Measurements from ENCODE around the gene BCL6. TPM values are rescaled to one million over a fixed set of nuclear protein-coding genes. Genes with fewer than 3 reads are reported as not detected.

The BCL6 gene
- total RNA-seq, 2 experiments from 2014 or later: 42.9 to 52.8 TPM

- peaks cover 56% of the 10 kb centered on the region for H3K4me1 Mint-ChIP-seq
- H3K27me3 Mint-ChIP-seq: no peaks in the 10 kb centered on the region
- POLR2A ChIA-PET: interaction anchor here (0.7 to 2.5 kb wide), 13 partner anchors 25 to 1172 kb away, joined by 3 to 24 read pairs (median 5); no protein-coding TSS in a partner anchor
- peaks cover 16% of the 10 kb centered on the region for H3K36me3 Mint-ChIP-seq (ENCODE audit: low read depth)
- ATAC-seq: no peak
- H3K27ac Mint-ChIP-seq: peak overlapping the region; percentile 99
- peak; percentile 63 for DNase-seq
- peak overlapping the region; percentile 91 for H3K4me3 Mint-ChIP-seq
- CTCF ChIA-PET: interaction anchor here (0.6 to 5.9 kb wide), 10 partner anchors 57 to 1211 kb away, joined by 3 to 56 read pairs (median 4); no protein-coding TSS in a partner anchor
- intact Hi-C loops (cut with DNase I, micrococcal nuclease): loop anchor here (1.0 to 10.0 kb wide), 23 partner anchors 33 to 1170 kb away; no protein-coding TSS in a partner anchor
- H3K9me3 Mint-ChIP-seq (ENCODE audit: low read depth): no peaks in the 10 kb centered on the region
Measured at GRCh38 chr3:187744169-187745151, 808 bp downstream of the BCL6 start.

- DNase-seq (peak; percentile 82), ATAC-seq (no peak)
- H3K27ac Mint-ChIP-seq: peak overlapping the region; percentile 99
- ChIA-PET CTCF (interaction anchor here (0.6 to 1.7 kb wide), 13 partner anchors 8 to 1212 kb away, joined by 3 to 7 read pairs (median 3); no protein-coding TSS in a partner anchor), POLR2A (interaction anchor here (0.6 to 2.4 kb wide), 18 partner anchors 14 to 1211 kb away, joined by 3 to 11 read pairs (median 3); no protein-coding TSS in a partner anchor)
- peak overlapping the region; percentile 91 for H3K4me3 Mint-ChIP-seq
- intact Hi-C loops (cut with DNase I, micrococcal nuclease): loop anchor here (2.0 to 10.0 kb wide), 12 partner anchors 63 to 1089 kb away; no protein-coding TSS in a partner anchor
- no peaks in the 10 kb centered on the region for H3K9me3 Mint-ChIP-seq (ENCODE audit: low read depth)
- H3K27me3 Mint-ChIP-seq: no peaks in the 10 kb centered on the region
- H3K4me1 Mint-ChIP-seq: peaks cover 52% of the 10 kb centered on the region
- H3K36me3 Mint-ChIP-seq (ENCODE audit: low read depth): peaks cover 21% of the 10 kb centered on the region
Measured at GRCh38 chr3:187743195-187744141, 1.8 kb downstream of the BCL6 start.

GRCh38 chr3:187742351-187743171 is 2.7 kb downstream of the BCL6 start:
- ATAC-seq: no peak
- H3K4me3 Mint-ChIP-seq: peak overlapping the region; percentile 91
- POLR2A ChIA-PET: interaction anchor here (0.6 to 2.4 kb wide), 20 partner anchors 15 to 1287 kb away, joined by 3 to 11 read pairs (median 4); no protein-coding TSS in a partner anchor
- peaks cover 21% of the 10 kb centered on the region for H3K36me3 Mint-ChIP-seq (ENCODE audit: low read depth)
- no peaks in the 10 kb centered on the region for H3K9me3 Mint-ChIP-seq (ENCODE audit: low read depth)
- H3K27me3 Mint-ChIP-seq: no peaks in the 10 kb centered on the region
- DNase-seq: peak; percentile 57
- H3K4me1 Mint-ChIP-seq: peaks cover 42% of the 10 kb centered on the region
- H3K27ac Mint-ChIP-seq: peak overlapping the region; percentile 99
- intact Hi-C loops (cut with DNase I, micrococcal nuclease): loop anchor here (1.0 to 10.0 kb wide), 16 partner anchors 64 to 1212 kb away; partner anchors contain the start of gene LPP (in 1 of the 2)
- CTCF ChIA-PET: interaction anchor here (0.6 to 1.7 kb wide), 18 partner anchors 9 to 1212 kb away, joined by 3 to 7 read pairs (median 3); no protein-coding TSS in a partner anchor

- Mint-ChIP-seq H3K27ac (peak overlapping the region; percentile 99), H3K36me3 (ENCODE audit: low read depth) (peaks cover 21% of the 10 kb centered on the region), H3K27me3 (no peaks in the 10 kb centered on the region), H3K9me3 (ENCODE audit: low read depth) (no peaks in the 10 kb centered on the region), H3K4me3 (peak overlapping the region; percentile 91), H3K4me1 (peaks cover 43% of the 10 kb centered on the region)
- peak; percentile 88 for DNase-seq
- intact Hi-C loops (cut with DNase I, micrococcal nuclease): loop anchor here (1.0 to 10.0 kb wide), 20 partner anchors 65 to 1495 kb away; partner anchors contain the start of gene LPP (in 1 of the 2)
- ATAC-seq: peak; percentile 23
- ChIA-PET POLR2A (interaction anchor here (0.6 to 2.2 kb wide), 17 partner anchors 58 to 1300 kb away, joined by 3 to 15 read pairs (median 5); no protein-coding TSS in a partner anchor), CTCF (interaction anchor here (0.6 to 7.8 kb wide), 68 partner anchors 8 to 1395 kb away, joined by 3 to 169 read pairs (median 6); partner anchors contain the start of gene LPP)
Measured at GRCh38 chr3:187741403-187742350, 3.6 kb downstream of the BCL6 start.

GRCh38 chr3:187740421-187741399 is 4.6 kb downstream of the BCL6 start:
- Mint-ChIP-seq H3K27me3 (no peaks in the 10 kb centered on the region), H3K4me1 (peaks cover 49% of the 10 kb centered on the region), H3K36me3 (ENCODE audit: low read depth) (peaks cover 25% of the 10 kb centered on the region), H3K4me3 (peak overlapping the region; percentile 91), H3K27ac (peak overlapping the region; percentile 99), H3K9me3 (ENCODE audit: low read depth) (no peaks in the 10 kb centered on the region)
- intact Hi-C loops (cut with DNase I, micrococcal nuclease): loop anchor here (1.0 to 10.0 kb wide), 21 partner anchors 418 to 1496 kb away; no protein-coding TSS in a partner anchor
- POLR2A ChIA-PET: interaction anchor here (0.5 to 4.2 kb wide), 29 partner anchors 17 to 1301 kb away, joined by 3 to 29 read pairs (median 5); no protein-coding TSS in a partner anchor
- ATAC-seq (peak; percentile 7), DNase-seq (peak; percentile 82)
- CTCF ChIA-PET: interaction anchor here (0.6 to 7.8 kb wide), 120 partner anchors 9 to 1493 kb away, joined by 3 to 169 read pairs (median 4); partner anchors contain the start of gene LPP

GRCh38 chr3:187739561-187740332 is 5.5 kb downstream of the BCL6 start:
- H3K36me3 Mint-ChIP-seq (ENCODE audit: low read depth): peaks cover 28% of the 10 kb centered on the region
- CTCF ChIA-PET: interaction anchor here (0.5 to 7.8 kb wide), 112 partner anchors 7 to 1494 kb away, joined by 3 to 169 read pairs (median 4); partner anchors contain the start of gene LPP
- H3K27ac Mint-ChIP-seq: peak overlapping the region; percentile 99
- H3K27me3 Mint-ChIP-seq: no peaks in the 10 kb centered on the region
- ATAC-seq: peak; percentile 24
- DNase-seq: peak; percentile 89
- H3K9me3 Mint-ChIP-seq (ENCODE audit: low read depth): no peaks in the 10 kb centered on the region
- peaks cover 47% of the 10 kb centered on the region for H3K4me1 Mint-ChIP-seq
- POLR2A ChIA-PET: interaction anchor here (0.5 to 4.2 kb wide), 29 partner anchors 18 to 1302 kb away, joined by 3 to 29 read pairs (median 4); no protein-coding TSS in a partner anchor
- peak overlapping the region; percentile 91 for H3K4me3 Mint-ChIP-seq
- intact Hi-C loops (cut with DNase I, micrococcal nuclease): loop anchor here (1.0 to 10.0 kb wide), 24 partner anchors 419 to 1497 kb away; no protein-coding TSS in a partner anchor

- peak overlapping the region; percentile 91 for H3K4me3 Mint-ChIP-seq
- intact Hi-C loops (cut with DNase I, micrococcal nuclease): loop anchor here (1.0 to 2.0 kb wide), 3 partner anchors 962 to 1300 kb away; no protein-coding TSS in a partner anchor
- no peaks in the 10 kb centered on the region for H3K27me3 Mint-ChIP-seq
- DNase-seq (peak; percentile 60), ATAC-seq (no peak)
- peaks cover 47% of the 10 kb centered on the region for H3K4me1 Mint-ChIP-seq
- ChIA-PET CTCF (interaction anchor here (0.6 to 7.8 kb wide), 64 partner anchors 8 to 1966 kb away, joined by 3 to 169 read pairs (median 4); partner anchors contain the start of gene LPP), POLR2A (interaction anchor here (0.6 to 4.2 kb wide), 16 partner anchors 9 to 1302 kb away, joined by 3 to 29 read pairs (median 4); no protein-coding TSS in a partner anchor)
- H3K9me3 Mint-ChIP-seq (ENCODE audit: low read depth): no peaks in the 10 kb centered on the region
- H3K36me3 Mint-ChIP-seq (ENCODE audit: low read depth): peaks cover 27% of the 10 kb centered on the region
- peak overlapping the region; percentile 99 for H3K27ac Mint-ChIP-seq
Measured at GRCh38 chr3:187739094-187739560, 6.1 kb downstream of the BCL6 start.
